Activated CD4-positive, alpha-beta memory T cell treated with anti-CD3 and anti-CD28 coated beads, Interleukin-2, amount 10 ng/mL, durations not matched to agents 7 days and 5 days (primary cell): ENCODE measurements around the gene SELENOO. TPM values are rescaled to one million over a fixed set of nuclear protein-coding genes. Genes with fewer than 3 reads are reported as not detected.

Source experiments
- CTCF ChIA-PET: fragments of 350-600 bp; sonication (Branson Sonifier 250); formaldehyde crosslinking; loops from one replicate; lab custom pipeline; 2021; ENCODE audit warnings: antibody characterized with exemption, inconsistent platforms; lab: Charles Lee
- POLR2A ChIA-PET: fragments of 350-600 bp; sonication (Branson Sonifier 250); formaldehyde crosslinking; loops from one replicate; lab custom pipeline; 2021; ENCODE audit warnings: antibody characterized with exemption; lab: Charles Lee
- DNase-seq: peaks from one replicate; pipeline ENCODE4 v3.0.0-alpha.2; 2020
- H3K27ac Mint-ChIP-seq: one replicate; pipeline ENCODE4 v1.8.0; 2021; ENCODE audit warnings: mild to moderate bottlenecking, mixed read lengths
- H3K27me3 Mint-ChIP-seq: one replicate; pipeline ENCODE4 v1.8.0; 2021; ENCODE audit warnings: mixed read lengths
- H3K36me3 Mint-ChIP-seq: one replicate; pipeline ENCODE4 v1.8.0; 2021; ENCODE audit warnings: low read depth, mixed read lengths
- H3K4me1 Mint-ChIP-seq: one replicate; pipeline ENCODE4 v1.8.0; 2021; ENCODE audit warnings: mixed read lengths
- H3K4me3 Mint-ChIP-seq: one replicate; pipeline ENCODE4 v1.8.0; 2021; ENCODE audit warnings: mild to moderate bottlenecking, mixed read lengths
- H3K9me3 Mint-ChIP-seq: one replicate; pipeline ENCODE4 v1.8.0; 2021; ENCODE audit warnings: mixed read lengths
- total RNA-seq, 2 experiments: library from RNA; stranded (reverse); gene quantifications; one replicate each; pipeline ENCODE4 v1.2.3, GENCODE V29; 2021

The SELENOO gene
- total RNA-seq, 2 experiments from 2014 or later: 21.5 TPM

DNA sequence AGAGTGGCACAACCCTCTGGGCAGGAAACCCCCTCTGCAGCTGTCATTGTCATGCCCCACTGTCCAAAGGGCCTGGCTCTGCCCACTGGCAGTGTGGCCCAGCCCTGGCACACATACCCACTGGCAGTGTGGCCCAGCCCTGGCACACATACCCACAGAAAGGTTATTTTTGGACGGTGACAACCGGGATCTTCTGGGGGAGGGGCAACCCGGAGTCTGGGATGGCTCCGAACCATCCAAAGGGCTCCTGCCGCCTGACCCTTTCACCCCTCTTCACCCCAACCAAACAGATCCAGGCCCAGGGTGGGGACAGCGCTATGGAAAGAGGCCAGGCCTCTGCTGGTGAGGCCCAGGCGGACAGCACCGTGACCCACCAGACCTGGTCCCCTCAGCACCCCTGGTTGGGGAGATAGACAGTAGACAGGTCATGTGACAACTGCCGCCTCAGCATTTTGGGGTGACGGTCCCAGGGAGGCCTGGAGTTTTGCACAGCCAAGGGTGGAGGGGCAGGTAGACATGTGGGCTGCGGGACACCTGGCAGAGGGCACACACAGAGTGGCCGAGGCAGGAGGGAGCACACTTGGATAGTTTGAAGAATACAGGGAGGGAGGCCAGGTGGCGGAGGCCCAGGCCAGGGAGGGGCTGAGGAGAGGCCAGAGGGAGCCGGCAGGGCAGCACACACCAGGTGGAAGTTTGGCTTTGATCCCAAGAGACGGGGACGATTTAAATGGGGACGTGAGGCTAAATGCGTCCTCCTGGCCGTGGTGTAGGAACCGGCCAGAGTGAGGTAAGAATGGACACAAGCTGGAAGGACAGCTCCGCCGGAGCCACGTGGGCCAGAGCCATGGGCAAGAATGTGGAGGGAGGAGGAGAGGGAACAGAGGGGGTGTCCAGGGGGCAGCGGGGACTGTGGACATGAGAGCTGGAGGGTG lies 57.8 kb downstream of the SELENOO start:
- Mint-ChIP-seq H3K4me3 (no peak overlapping the region), H3K27ac (no peak overlapping the region), H3K36me3 (no peaks in the 10 kb centered on the region), H3K4me1 (peaks cover 8% of the 10 kb centered on the region), H3K27me3 (peaks cover 12% of the 10 kb centered on the region), H3K9me3 (no peaks in the 10 kb centered on the region)
- POLR2A ChIA-PET: no interaction called here
- CTCF ChIA-PET: interaction anchor here (1.0 kb wide), 1 partner anchor 18 kb away, joined by 4 read pairs; no protein-coding TSS in a partner anchor
- DNase-seq: no peak

DNA sequence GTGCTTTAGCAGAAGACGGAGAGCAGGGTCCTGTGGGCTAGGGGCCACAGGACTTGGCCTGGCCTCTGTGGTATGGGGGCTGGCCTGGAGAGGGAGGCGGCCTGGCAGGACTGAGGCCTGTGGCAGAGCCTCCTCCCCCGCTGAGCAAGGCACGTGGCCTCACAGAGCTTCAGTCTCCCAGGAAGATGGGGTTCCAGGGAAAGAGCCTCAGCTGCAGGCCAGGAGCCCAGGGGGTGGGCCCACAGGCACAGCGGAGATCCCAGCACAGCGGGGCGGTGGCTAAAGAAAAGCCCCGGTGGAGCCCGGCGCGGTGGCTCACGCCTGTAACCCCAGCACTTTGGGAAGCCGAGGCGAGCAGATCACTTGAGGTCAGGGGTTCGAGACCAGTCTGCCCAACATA lies 58.5 kb downstream of the SELENOO start:
- no peak overlapping the region for H3K27ac Mint-ChIP-seq
- POLR2A ChIA-PET: no interaction called here

DNA sequence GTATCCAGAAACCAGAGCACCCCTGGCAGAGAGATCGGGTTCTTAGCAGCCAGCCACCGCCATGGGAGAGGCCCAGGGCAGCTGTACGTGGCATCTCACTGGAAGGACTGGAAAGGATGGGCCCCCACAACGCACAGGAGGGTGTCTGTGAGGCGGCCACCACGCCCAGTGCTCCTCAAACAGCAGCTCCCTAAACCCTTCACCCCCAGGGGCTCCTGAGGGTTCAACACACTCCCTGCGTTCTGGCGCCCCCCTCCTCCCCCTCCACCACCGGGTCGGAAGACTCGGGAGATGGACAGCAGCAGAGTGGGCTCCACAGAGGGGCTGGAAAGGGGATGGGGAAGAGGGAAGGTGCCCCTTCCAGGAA lies 59.6 kb downstream of the SELENOO start:
- Mint-ChIP-seq H3K36me3 (no peaks in the 10 kb centered on the region), H3K4me3 (peak overlapping the region; percentile 17), H3K27ac (no peak overlapping the region), H3K27me3 (peaks cover 12% of the 10 kb centered on the region), H3K4me1 (peaks cover 8% of the 10 kb centered on the region), H3K9me3 (no peaks in the 10 kb centered on the region)
- CTCF ChIA-PET: interaction anchor here (1.1 to 1.2 kb wide), 2 partner anchors 19 to 237 kb away, joined by 3 to 4 read pairs; no protein-coding TSS in a partner anchor
- POLR2A ChIA-PET: interaction anchor here (0.9 to 3.4 kb wide), 2 partner anchors 9 to 16 kb away, joined by 3 to 21 read pairs; partner anchors contain the start of genes HDAC10 and TUBGCP6
- no peak for DNase-seq

More for the DNA sequence above, 58.5 kb downstream of the SELENOO start:
- Mint-ChIP-seq H3K4me3 (no peak overlapping the region), H3K27me3 (peaks cover 12% of the 10 kb centered on the region), H3K4me1 (peaks cover 8% of the 10 kb centered on the region), H3K36me3 (no peaks in the 10 kb centered on the region), H3K9me3 (no peaks in the 10 kb centered on the region)
- DNase-seq: no peak
- CTCF ChIA-PET: interaction anchor here (1.0 kb wide), 1 partner anchor 19 kb away, joined by 4 read pairs; no protein-coding TSS in a partner anchor

DNA sequence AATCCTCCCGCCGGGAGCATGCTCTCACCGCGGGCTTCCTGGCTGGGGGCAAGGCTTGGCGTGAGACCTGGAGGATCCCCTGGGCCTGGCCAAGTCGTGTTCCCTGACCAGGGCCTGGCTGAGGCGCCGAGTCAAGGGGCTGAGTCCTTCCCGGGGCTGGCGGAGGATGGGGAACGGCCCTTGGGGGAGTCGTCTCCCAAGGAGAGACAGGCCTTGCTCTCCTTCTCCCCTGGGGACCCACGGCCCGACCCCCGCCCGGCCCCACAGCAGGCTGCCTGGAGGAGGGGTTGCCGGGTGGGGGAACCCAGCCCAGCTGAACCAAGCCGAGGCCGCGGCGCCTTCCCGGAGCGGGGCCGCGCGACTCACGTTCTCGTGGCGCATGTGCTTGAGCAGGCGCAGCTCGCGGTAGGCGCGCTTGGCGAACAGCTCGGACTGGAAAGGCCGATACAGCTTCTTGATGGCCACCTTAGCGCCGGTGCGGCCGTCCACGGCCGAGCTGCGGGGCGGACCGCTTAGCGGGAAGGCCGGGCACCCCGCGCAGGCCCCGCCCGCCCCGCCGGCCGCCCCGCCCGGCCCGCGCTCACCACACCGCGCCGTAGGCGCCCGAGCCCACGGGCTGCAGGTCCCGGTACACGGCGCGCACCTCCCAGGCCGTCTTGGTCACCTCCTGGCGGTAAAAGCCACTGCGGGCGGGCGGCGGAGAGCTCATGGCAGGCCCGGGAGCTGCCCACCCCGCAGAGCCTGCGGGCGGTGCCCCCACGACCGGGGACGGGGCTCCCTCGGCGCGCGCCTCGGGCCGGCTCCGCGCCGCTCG lies 60.2 kb downstream of the SELENOO start:
- Mint-ChIP-seq H3K27me3 (peaks cover 12% of the 10 kb centered on the region), H3K36me3 (no peaks in the 10 kb centered on the region), H3K4me3 (peak overlapping the region; percentile 17), H3K27ac (no peak overlapping the region), H3K4me1 (peaks cover 8% of the 10 kb centered on the region), H3K9me3 (no peaks in the 10 kb centered on the region)
- POLR2A ChIA-PET: interaction anchor here (0.9 to 3.4 kb wide), 2 partner anchors 10 to 17 kb away, joined by 3 to 21 read pairs; partner anchors contain the start of genes HDAC10 and TUBGCP6
- CTCF ChIA-PET: interaction anchor here (1.1 to 1.2 kb wide), 2 partner anchors 20 to 237 kb away, joined by 3 to 4 read pairs; no protein-coding TSS in a partner anchor
- DNase-seq: no peak

DNA sequence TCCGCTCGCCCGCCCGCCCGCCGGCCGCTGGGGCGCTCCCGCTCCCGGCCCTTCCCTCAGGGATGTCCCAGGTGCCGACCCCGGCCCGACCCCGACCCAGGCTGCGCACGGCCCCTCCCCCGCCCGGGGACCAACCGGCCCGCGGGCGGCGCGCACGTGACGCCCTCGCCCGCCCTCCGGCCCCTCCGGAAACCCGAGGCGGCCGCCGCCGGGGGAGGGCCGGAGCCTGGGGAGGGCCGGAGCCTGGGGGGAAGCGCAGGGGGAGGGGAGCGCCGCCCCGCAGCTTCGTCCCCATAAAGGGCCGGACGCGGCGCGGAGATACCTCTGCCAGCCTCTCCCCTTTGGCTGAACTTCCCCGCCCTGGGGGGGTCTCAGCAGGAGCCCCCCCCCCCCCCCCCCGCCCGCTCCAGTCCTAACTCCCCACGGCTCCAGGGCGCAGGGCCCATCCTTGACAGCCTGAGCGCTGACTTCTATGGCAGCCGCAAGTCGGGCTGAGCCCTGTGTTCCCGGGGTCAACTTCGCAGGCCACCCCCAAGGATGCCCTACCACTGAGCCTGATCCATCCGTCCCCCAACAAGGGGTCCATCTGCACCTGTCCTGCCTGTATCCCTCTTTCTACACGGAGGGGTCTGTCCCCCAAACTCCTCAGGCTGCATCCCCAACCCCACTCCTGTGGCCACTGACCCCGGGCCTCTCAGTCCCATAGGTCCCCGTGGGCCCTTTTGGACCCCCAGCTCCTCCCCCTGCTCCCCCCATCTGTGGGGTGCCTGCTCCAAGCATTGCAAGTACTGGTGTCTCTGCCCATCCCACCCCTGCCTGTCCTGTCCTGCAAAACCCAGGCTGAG lies 61.0 kb downstream of the SELENOO start, which contains the start of gene MAPK12:
Gene MAPK12 (minus strand): TSS at position 69 of the 845 bp plus-strand sequence. CDS start 174 bp downstream, outside the sequence.
- Mint-ChIP-seq H3K4me3 (peak within 1 kb of the TSS; percentile 63), H3K9me3 (no peaks in the 10 kb centered on the region), H3K36me3 (no peaks in the 10 kb centered on the region), H3K27ac (no peak within 1 kb of the TSS), H3K27me3 (peaks cover 12% of the 10 kb centered on the region), H3K4me1 (peaks cover 8% of the 10 kb centered on the region)
- no peak for DNase-seq
- CTCF ChIA-PET: interaction anchor here (1.0 to 1.1 kb wide), 3 partner anchors 10 to 359 kb away, joined by 3 to 4 read pairs (median 4); partner anchors contain the start of gene HDAC10
- POLR2A ChIA-PET: interaction anchor here (1.5 to 3.4 kb wide), 2 partner anchors 10 to 208 kb away, joined by 3 to 21 read pairs; partner anchors contain the start of gene HDAC10

DNA sequence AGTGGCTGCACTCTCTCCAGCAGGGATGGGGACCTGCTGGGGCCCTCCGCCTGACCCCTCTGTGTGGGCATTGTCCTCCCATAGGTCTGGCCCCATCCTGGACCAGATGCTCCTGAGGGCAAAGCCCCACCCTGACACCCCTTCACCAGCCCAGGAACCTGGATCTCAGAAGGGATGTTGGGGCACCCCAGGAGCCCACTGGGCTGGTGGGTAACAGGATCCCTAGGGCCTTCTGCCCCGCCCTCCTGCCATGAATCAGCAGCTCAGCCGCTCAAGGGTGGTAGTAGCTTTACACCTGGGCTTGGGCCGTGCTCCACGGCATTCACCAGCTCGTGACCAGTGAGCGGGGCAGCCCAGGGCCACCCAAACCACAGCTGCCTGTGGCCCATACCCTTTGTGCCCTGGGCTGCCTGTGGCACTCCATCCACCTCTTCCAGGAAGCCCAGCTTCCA lies 61.7 kb downstream of the SELENOO start:
- H3K27ac Mint-ChIP-seq: no peak overlapping the region

DNA sequence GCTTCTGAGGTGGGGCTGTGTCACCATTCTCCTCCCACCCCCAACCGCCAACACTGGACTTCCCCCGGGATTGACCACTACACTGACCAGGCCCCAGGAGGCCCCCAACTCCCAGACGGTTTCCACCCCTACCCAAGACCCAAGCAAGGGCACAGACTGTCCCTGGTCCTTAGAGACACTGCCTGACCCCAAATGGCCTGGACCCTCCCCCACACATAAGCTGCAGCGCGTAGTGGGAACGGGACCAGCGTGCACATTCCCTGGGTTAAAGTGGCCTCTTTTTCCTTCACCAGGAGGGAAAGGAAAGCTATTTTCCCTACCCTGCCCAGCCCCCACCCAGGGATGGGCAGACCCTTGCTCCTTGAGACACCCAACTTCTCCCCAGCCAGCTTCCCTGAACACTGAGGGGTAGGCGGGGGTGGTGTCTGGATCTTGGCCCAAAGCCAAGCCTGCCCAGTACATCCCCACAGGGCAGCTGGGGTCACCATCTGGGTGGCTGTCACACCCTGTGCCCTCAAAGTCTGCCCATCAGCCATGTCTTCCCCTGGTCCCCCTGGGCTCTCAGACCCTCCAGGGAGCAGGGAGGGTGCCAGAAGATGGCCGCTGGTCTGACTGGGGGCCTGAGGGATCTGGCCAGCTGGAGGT lies 62.3 kb downstream of the SELENOO start:
- peaks cover 12% of the 10 kb centered on the region for H3K27me3 Mint-ChIP-seq
- POLR2A ChIA-PET: interaction anchor here (0.7 to 3.4 kb wide), 4 partner anchors 12 to 263 kb away, joined by 3 to 21 read pairs (median 4); partner anchors contain the start of gene HDAC10
- no peaks in the 10 kb centered on the region for H3K36me3 Mint-ChIP-seq
- no peaks in the 10 kb centered on the region for H3K9me3 Mint-ChIP-seq
- no peak overlapping the region for H3K4me3 Mint-ChIP-seq
- CTCF ChIA-PET: interaction anchor here (1.0 to 1.2 kb wide), 4 partner anchors 10 to 358 kb away, joined by 3 to 4 read pairs (median 4); partner anchors contain the start of genes HDAC10 and SCO2
- no peak for DNase-seq
- no peak overlapping the region for H3K27ac Mint-ChIP-seq
- H3K4me1 Mint-ChIP-seq: peaks cover 9% of the 10 kb centered on the region

More for the DNA sequence above, 61.7 kb downstream of the SELENOO start:
- ChIA-PET CTCF (interaction anchor here (1.0 to 1.2 kb wide), 4 partner anchors 10 to 359 kb away, joined by 3 to 4 read pairs (median 4); partner anchors contain the start of genes HDAC10 and SCO2), POLR2A (interaction anchor here (1.5 to 3.4 kb wide), 2 partner anchors 11 to 207 kb away, joined by 3 to 21 read pairs; partner anchors contain the start of gene HDAC10)
- H3K4me1 Mint-ChIP-seq: peaks cover 8% of the 10 kb centered on the region
- peak overlapping the region; percentile 63 for H3K4me3 Mint-ChIP-seq
- H3K36me3 Mint-ChIP-seq: no peaks in the 10 kb centered on the region
- H3K9me3 Mint-ChIP-seq: no peaks in the 10 kb centered on the region
- DNase-seq: no peak
- peaks cover 12% of the 10 kb centered on the region for H3K27me3 Mint-ChIP-seq

DNA sequence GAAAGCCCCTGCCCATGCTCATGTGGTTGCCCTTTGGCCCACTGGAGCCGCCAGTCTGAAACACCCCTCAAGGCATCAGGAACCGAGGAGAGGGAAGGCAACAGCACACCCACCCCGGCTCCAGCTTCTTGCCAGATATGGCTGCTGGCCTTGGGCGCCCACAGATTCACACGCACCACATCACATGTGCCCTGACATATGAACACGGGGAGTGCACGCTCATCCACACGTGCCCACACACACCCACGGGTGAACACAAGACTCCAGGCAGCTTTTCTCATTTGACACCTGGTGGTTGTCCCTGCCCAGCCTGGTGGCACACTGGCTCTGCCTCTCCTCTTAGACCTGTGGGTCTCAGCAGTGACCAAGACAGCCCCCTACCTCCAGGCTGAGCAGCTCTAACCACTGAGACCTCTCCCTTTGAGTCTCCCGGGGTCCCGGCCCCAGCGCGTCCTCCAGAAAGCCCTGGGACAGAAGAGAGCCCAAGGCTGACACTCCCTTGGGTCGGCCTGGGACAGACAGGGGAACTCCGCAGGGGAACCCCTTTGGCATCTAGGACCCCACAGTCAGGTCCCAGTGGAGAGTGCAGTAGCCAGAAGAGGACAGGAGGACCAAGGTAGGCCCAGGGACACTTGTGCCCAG lies 63.4 kb downstream of the SELENOO start:
- Mint-ChIP-seq H3K27me3 (peaks cover 11% of the 10 kb centered on the region), H3K27ac (no peak overlapping the region), H3K4me1 (peaks cover 16% of the 10 kb centered on the region), H3K4me3 (no peak overlapping the region), H3K36me3 (no peaks in the 10 kb centered on the region), H3K9me3 (no peaks in the 10 kb centered on the region)
- POLR2A ChIA-PET: no interaction called here
- CTCF ChIA-PET: no interaction called here
- DNase-seq: no peak

DNA sequence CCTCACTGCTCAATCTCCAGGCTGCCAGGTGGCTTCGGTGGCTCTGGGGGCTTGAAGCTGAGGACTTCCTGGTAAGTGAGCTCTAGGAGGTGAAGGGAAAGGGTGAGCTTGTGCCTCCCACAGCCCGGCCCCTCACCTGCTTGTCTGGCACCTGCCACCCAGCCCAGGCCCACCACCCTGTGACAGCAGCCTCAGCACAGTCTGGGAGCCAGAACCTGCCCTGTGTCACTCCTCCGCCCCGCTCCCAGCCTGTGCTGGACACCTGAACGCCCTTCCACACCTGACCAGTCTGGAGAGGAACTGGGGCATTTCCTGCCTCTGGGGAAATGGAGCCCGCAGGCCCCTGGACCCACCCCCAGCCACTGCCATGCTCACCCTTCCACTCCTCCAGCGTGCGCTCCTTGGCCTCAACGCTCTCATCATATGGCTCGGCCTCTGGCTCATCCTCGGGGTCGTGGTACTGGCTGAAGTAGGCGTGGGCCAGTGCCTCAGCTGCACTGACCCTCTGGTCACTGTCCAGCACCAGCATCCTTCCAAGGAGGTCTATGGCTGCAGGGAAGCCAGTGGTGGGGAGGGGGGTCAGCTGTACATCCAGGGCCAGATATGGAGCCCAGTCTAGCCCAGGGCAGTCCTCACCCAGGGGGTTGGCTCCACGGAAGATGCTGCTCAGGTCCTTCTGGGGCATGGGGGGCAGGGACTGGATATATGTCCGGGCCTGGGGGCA lies 64.3 kb downstream of the SELENOO start:
- H3K4me1 Mint-ChIP-seq: peaks cover 19% of the 10 kb centered on the region
- H3K36me3 Mint-ChIP-seq: no peaks in the 10 kb centered on the region
- H3K27me3 Mint-ChIP-seq: peaks cover 11% of the 10 kb centered on the region
- no peak overlapping the region for H3K4me3 Mint-ChIP-seq
- ChIA-PET POLR2A (no interaction called here), CTCF (no interaction called here)
- no peak overlapping the region for H3K27ac Mint-ChIP-seq
- no peaks in the 10 kb centered on the region for H3K9me3 Mint-ChIP-seq
- DNase-seq: no peak

DNA sequence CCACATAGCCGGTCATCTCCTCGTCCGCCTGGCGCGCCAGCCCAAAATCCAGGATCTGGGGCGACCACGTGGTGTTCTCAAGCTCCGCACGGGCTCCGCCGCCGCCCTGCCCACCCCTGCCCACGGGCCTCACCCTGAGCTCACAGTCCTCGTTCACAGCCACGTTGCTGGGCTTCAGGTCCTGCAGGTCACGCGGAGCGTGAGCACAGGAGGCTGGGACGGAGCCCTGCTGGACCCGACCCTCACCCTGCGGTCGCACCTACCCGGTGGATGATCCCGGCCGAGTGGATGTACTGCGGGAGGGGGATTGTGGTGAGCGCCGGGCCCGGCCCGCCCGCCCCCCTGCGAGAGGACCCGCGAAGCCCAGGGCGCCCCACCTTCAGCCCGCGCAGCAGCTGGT lies 66.2 kb downstream of the SELENOO start:
- Mint-ChIP-seq H3K4me1 (peaks cover 22% of the 10 kb centered on the region), H3K9me3 (no peaks in the 10 kb centered on the region), H3K27ac (no peak overlapping the region), H3K27me3 (peaks cover 10% of the 10 kb centered on the region), H3K36me3 (no peaks in the 10 kb centered on the region), H3K4me3 (no peak overlapping the region)
- CTCF ChIA-PET: interaction anchor here (0.7 to 1.2 kb wide), 2 partner anchors 9 to 19 kb away, joined by 3 to 4 read pairs; no protein-coding TSS in a partner anchor
- DNase-seq: no peak
- POLR2A ChIA-PET: interaction anchor here (0.8 to 4.1 kb wide), 2 partner anchors 16 to 202 kb away, joined by 3 to 13 read pairs; partner anchors contain the start of gene HDAC10
